Astrocyte (in vitro differentiated cells and primary cell): ENCODE data around the gene ANO4.

Experiments used
- EZH2 ChIP-seq: IDR thresholded peaks from 2 replicates; pipeline ENCODE4 v1.6.1; 2012; ENCODE audit warnings: mild to moderate bottlenecking, low read length, inconsistent platforms; ENCODE audit not compliant: insufficient read depth
- TF ChIP-seq, protein P1 (sequence below): IDR thresholded peaks from 2 replicates; pipeline ENCODE4 v1.5.1; 2011; ENCODE audit warnings: low read depth, mild to moderate bottlenecking, inconsistent platforms, low read length, moderate library complexity; ENCODE audit not compliant: insufficient read depth

DNA sequence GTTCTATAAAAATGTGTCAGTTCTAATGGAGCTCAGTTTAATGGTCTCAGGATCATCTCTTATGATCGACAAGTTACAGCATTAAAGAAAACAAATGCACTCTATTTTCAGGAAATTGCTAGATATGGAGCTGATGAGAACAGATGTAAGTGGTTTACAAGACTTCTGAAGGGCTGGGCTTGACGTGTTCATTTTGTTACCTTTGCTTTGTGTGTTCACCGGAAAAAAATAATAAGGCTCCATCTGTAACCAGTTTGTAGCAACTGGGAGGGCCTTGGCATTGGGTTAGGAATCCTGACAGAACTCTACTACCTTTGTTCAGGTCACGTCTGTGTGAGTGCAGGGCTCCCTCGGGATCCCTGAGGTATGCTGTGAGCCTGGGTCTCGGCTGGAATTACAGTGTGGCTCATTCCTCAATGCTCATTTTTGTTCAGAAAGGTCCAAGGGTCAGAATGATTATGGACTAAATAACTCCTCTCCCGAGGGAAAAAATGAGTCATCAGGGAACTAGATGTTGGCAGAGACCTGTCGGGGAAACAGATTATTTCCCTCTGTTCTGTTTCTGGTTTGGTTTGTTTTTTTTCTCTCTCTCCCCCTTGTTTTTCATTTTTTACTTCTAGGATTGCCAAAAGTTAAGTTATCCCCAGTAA lies 257.4 kb downstream of the ANO4 start:
- TF ChIP-seq, protein P1, sequence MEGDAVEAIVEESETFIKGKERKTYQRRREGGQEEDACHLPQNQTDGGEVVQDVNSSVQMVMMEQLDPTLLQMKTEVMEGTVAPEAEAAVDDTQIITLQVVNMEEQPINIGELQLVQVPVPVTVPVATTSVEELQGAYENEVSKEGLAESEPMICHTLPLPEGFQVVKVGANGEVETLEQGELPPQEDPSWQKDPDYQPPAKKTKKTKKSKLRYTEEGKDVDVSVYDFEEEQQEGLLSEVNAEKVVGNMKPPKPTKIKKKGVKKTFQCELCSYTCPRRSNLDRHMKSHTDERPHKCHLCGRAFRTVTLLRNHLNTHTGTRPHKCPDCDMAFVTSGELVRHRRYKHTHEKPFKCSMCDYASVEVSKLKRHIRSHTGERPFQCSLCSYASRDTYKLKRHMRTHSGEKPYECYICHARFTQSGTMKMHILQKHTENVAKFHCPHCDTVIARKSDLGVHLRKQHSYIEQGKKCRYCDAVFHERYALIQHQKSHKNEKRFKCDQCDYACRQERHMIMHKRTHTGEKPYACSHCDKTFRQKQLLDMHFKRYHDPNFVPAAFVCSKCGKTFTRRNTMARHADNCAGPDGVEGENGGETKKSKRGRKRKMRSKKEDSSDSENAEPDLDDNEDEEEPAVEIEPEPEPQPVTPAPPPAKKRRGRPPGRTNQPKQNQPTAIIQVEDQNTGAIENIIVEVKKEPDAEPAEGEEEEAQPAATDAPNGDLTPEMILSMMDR, result no peak
- TF ChIP-seq EZH2, result no peak
